Measurements from ENCODE around the gene OSBPL2.

- TF ChIP-seq POLR2AphosphoS5 (IDR thresholded peaks at IDR 0.05; ENCODE audit: low read depth, low read length) (no peak), SPI1 (IDR thresholded peaks at IDR 0.05; ENCODE audit: low read depth, low read length) (no peak), POLR2A (IDR thresholded peaks at IDR 0.05; ENCODE audit: low read depth, low read length) (no peak)
These were observed 39.8 kb upstream of the OSBPL2 start for GRCh38 chr20:62198496-62198895.

All from GM12891 (cell line).